MM.1S (cell line): ENCODE measurements around the gene CHPF.

Source experiments
- DNase-seq: peaks from one replicate; pipeline ENCODE4 v3.0.0-alpha.2; 2015
- H2AFZ ChIP-seq: fragments of 300-600 bp; sonication (generic); 2 replicates; pipeline ENCODE4 v1.6.0; 2016; ENCODE audit warnings: antibody characterized with exemption, low read length
- H3F3A ChIP-seq: fragments of 300-600 bp; sonication (generic); 2 replicates; pipeline ENCODE4 v1.6.1; 2016; ENCODE audit warnings: mild to moderate bottlenecking, antibody characterized with exemption, low read length, moderate library complexity, mixed read lengths; ENCODE audit not compliant: insufficient read depth
- H3K27ac ChIP-seq: fragments of 300-600 bp; sonication (generic); 2 replicates; pipeline ENCODE4 v1.5.1; 2016; ENCODE audit warnings: mild to moderate bottlenecking, low read length
- H3K27me3 ChIP-seq: fragments of 300-600 bp; sonication (generic); replicated peaks from 2 replicates; pipeline ENCODE4 v1.6.0; 2016; ENCODE audit warnings: low read length; ENCODE audit not compliant: insufficient read depth
- H3K36me3 ChIP-seq: fragments of 300-600 bp; sonication (generic); replicated peaks from 2 replicates; pipeline ENCODE4 v1.6.1; 2016; ENCODE audit warnings: mild to moderate bottlenecking, low read length, mixed read lengths; ENCODE audit not compliant: insufficient read depth
- H3K4me1 ChIP-seq: fragments of 300-600 bp; sonication (generic); 2 replicates; pipeline ENCODE4 v1.6.1; 2016; ENCODE audit warnings: low read length, mixed read lengths
- H3K4me2 ChIP-seq: fragments of 300-600 bp; sonication (generic); 2 replicates; pipeline ENCODE4 v1.6.0; 2016; ENCODE audit warnings: low read depth, low read length
- H3K4me3 ChIP-seq: fragments of 300-600 bp; sonication (generic); 2 replicates; pipeline ENCODE4 v1.5.1; 2016; ENCODE audit warnings: low read length, mixed read lengths
- H3K79me2 ChIP-seq: fragments of 300-600 bp; sonication (generic); 2 replicates; pipeline ENCODE4 v1.6.1; 2016; ENCODE audit warnings: mixed run types, low read length, mixed read lengths
- H3K9ac ChIP-seq: fragments of 300-600 bp; sonication (generic); 2 replicates; pipeline ENCODE4 v1.6.1; 2016; ENCODE audit warnings: low read length, mixed read lengths
- H3K9me2 ChIP-seq: fragments of 300-600 bp; sonication (generic); replicated peaks from 2 replicates; pipeline ENCODE4 v1.6.1; 2016; ENCODE audit warnings: mild to moderate bottlenecking, low read length, mixed read lengths; ENCODE audit not compliant: insufficient read depth
- H3K9me3 ChIP-seq: fragments of 300-600 bp; sonication (generic); replicated peaks from 2 replicates; pipeline ENCODE4 v1.6.1; 2016; ENCODE audit warnings: mild to moderate bottlenecking, low read length, mixed read lengths; ENCODE audit not compliant: insufficient read depth
- H4K20me1 ChIP-seq: fragments of 300-600 bp; sonication (generic); 2 replicates; pipeline ENCODE4 v1.6.1; 2016; ENCODE audit warnings: mild to moderate bottlenecking, low read length, moderate library complexity, mixed read lengths; ENCODE audit not compliant: insufficient read depth
- EZH2 ChIP-seq: fragments of 300-600 bp; sonication (generic); optimal IDR thresholded peaks from 2 replicates; pipeline ENCODE3; 2017; ENCODE audit warnings: low read depth, mild to moderate bottlenecking, antibody characterized with exemption, low read length, mixed read lengths
- EZH2phosphoT487 ChIP-seq: fragments of 300-600 bp; sonication (generic); IDR thresholded peaks from 2 replicates; pipeline ENCODE4 v1.6.1; 2018; ENCODE audit warnings: antibody characterized with exemption, low read length
- TF ChIP-seq, protein P1 (sequence below): fragments of 300-600 bp; sonication (generic); IDR thresholded peaks from 2 replicates; pipeline ENCODE4 v1.5.1; 2016; ENCODE audit warnings: antibody characterized with exemption, low read length, mixed read lengths

CHPF gene

GRCh38 chr2:219573166-219573565, 29.6 kb upstream of the CHPF start:
- DNase-seq = no peak
- H3K4me1 ChIP-seq = no peaks in the 10 kb centered on the region
- no peak for TF ChIP-seq EZH2phosphoT487
- no peak for TF ChIP-seq EZH2
- TF ChIP-seq, protein P1, sequence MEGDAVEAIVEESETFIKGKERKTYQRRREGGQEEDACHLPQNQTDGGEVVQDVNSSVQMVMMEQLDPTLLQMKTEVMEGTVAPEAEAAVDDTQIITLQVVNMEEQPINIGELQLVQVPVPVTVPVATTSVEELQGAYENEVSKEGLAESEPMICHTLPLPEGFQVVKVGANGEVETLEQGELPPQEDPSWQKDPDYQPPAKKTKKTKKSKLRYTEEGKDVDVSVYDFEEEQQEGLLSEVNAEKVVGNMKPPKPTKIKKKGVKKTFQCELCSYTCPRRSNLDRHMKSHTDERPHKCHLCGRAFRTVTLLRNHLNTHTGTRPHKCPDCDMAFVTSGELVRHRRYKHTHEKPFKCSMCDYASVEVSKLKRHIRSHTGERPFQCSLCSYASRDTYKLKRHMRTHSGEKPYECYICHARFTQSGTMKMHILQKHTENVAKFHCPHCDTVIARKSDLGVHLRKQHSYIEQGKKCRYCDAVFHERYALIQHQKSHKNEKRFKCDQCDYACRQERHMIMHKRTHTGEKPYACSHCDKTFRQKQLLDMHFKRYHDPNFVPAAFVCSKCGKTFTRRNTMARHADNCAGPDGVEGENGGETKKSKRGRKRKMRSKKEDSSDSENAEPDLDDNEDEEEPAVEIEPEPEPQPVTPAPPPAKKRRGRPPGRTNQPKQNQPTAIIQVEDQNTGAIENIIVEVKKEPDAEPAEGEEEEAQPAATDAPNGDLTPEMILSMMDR = no peak

DNA sequence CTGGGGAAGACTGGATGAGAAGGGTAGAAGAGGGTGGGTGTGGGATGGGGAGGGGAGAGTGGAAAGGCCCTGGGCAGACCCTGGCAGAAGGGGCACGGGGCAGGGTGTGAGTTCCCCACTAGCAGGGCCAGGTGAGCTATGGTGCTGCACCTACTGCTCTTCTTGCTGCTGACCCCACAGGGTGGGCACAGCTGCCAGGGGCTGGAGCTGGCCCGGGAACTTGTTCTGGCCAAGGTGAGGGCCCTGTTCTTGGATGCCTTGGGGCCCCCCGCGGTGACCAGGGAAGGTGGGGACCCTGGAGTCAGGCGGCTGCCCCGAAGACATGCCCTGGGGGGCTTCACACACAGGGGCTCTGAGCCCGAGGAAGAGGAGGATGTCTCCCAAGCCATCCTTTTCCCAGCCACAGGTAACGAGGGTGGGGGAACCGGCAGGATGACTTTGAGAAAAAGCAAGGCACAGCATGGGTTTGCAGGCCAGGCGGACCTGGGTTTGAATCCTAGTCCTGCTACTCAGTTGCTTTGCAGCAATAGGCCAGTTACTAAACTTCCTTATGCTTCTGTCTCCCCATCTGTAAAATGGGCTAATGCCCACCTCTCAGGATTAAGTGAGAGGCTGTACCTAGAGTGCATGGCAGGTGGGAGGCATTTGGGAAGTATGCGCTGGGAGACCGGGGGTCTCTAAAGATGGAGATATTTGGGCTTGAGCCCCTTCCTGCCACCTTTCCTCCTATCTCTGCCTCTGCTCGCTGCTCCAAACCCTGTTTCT, 28.8 kb upstream of the CHPF start, which contains the start of gene INHA:
Gene INHA (plus strand): TSS at position 74 of the 765 bp plus-strand sequence. CDS start 65 bp downstream, at position 139.
- H3K4me1 ChIP-seq = no peaks in the 10 kb centered on the region
- H2AFZ ChIP-seq = no peak within 1 kb of the TSS
- no peak within 1 kb of the TSS for H3K27ac ChIP-seq
- no peaks in the 10 kb centered on the region for H4K20me1 ChIP-seq
- TF ChIP-seq, protein P1 = no peak
- TF ChIP-seq EZH2 = no peak
- no peak for TF ChIP-seq EZH2phosphoT487
- no peak for DNase-seq
- H3K9ac ChIP-seq = no peak within 1 kb of the TSS
- no peaks in the 10 kb centered on the region for H3K9me3 ChIP-seq
- no peaks in the 10 kb centered on the region for H3K79me2 ChIP-seq
- no peaks in the 10 kb centered on the region for H3F3A ChIP-seq
- no peaks in the 10 kb centered on the region for H3K36me3 ChIP-seq
- H3K4me3 ChIP-seq = no peak within 1 kb of the TSS
- no peaks in the 10 kb centered on the region for H3K9me2 ChIP-seq
- peaks cover 81% of the 10 kb centered on the region for H3K27me3 ChIP-seq
- no peak within 1 kb of the TSS for H3K4me2 ChIP-seq

More at GRCh38 chr2:219573166-219573565, 29.6 kb upstream of the CHPF start:
- Histone ChIP-seq H3K79me2 (no peaks in the 10 kb centered on the region), H3K9ac (no peak overlapping the region), H2AFZ (no peak overlapping the region), H3F3A (no peaks in the 10 kb centered on the region), H3K9me2 (no peaks in the 10 kb centered on the region), H3K36me3 (no peaks in the 10 kb centered on the region), H3K4me3 (no peak overlapping the region), H3K27me3 (peaks cover 80% of the 10 kb centered on the region), H3K9me3 (no peaks in the 10 kb centered on the region), H3K4me2 (no peak overlapping the region), H4K20me1 (no peaks in the 10 kb centered on the region), H3K27ac (no peak overlapping the region)

DNA sequence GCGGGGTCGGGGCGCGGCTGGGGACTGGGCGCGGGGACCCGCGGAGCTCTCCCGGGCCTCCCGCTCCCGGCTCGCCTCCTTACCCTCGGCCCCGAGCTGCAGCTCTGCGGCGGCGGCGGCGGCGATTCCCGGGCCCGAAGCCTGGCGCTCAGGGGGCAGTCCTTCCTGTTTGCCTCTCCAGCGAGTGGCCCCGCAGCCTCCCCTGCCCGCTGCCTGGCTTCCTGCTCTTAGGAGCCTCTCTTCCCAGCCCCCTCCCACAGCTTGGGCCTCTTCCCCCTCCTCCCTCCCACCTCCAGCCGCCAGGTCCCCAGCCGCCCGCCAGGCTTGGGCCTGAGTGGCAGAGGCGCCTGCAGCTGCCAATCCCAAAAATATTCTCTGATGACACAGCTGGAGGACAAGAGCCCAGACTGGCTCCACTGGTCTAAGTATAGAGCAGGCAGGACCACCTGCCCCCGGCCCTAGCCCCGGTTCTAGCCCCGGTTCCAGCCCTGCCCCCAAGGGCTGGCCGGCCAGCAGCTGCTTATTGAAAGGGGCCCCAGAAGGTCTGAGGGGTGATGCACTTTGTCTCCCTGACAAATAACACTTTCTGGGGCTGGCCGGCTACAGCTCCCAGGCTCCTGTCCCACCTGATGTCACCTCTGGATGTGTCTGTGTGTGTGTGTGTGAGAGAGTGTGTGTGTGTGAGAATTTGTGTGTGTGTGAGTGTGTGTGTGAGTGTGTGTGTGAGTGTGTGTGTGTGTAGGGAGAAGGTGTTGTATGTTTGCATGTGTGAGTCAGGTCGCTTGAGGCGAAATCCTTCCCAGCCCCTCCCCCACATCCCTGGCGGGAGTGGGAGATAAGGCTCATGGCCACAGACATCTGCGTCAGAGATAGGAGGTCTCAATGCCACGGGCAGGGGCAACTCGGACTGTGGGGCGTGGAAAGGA, 28.0 kb upstream of the CHPF start, which contains the start of gene OBSL1:
Gene OBSL1 (minus strand): TSS at position 229 of the 926 bp plus-strand sequence. CDS start 307 bp downstream, outside the sequence.
- Histone ChIP-seq H3K27me3 (peaks cover 81% of the 10 kb centered on the region), H3K4me3 (no peak within 1 kb of the TSS), H3K4me1 (no peaks in the 10 kb centered on the region), H3K9me2 (no peaks in the 10 kb centered on the region), H3F3A (no peaks in the 10 kb centered on the region), H3K9ac (no peak within 1 kb of the TSS), H3K36me3 (no peaks in the 10 kb centered on the region), H3K9me3 (no peaks in the 10 kb centered on the region), H2AFZ (no peak within 1 kb of the TSS), H3K4me2 (no peak within 1 kb of the TSS), H3K79me2 (no peaks in the 10 kb centered on the region), H3K27ac (no peak within 1 kb of the TSS), H4K20me1 (no peaks in the 10 kb centered on the region)
- no peak for DNase-seq
- TF ChIP-seq, protein P1 = no peak
